H1 (cell line): ENCODE measurements around the gene CASP5. TPM values are rescaled to one million over a fixed set of nuclear protein-coding genes. Genes with fewer than 3 reads are reported as not detected.

ENCODE experiments used
- POLR2AphosphoS5 ChIP-seq: IDR thresholded peaks from 2 replicates; pipeline ENCODE4 v1.6.1; 2011; ENCODE audit warnings: low read depth, low read length
- TBP ChIP-seq: IDR thresholded peaks from 2 replicates; pipeline ENCODE4 v1.6.1; 2011; ENCODE audit warnings: low read depth, low read length, improper control_type of control experiment
- polyA plus RNA-seq, 7 experiments: library from polyadenylated mRNA; depleted of rRNA in 3 of 7; stranded (reverse) in 5 of 7; unstranded in 2 of 7; fragments of >200 nt in 5 of 7; fragments of 200-250 nt in 2 of 7; gene quantifications; 1 replicate in 5 of 7; 2 replicates in 1 of 7; 4 replicates in 1 of 7; pipeline versions ENCODE4 v1.2.1 to v1.2.3, GENCODE V29; 2011 to 2013; ENCODE audit warnings: missing spikeins in 2 of 7, mixed read lengths in 2 of 7
- total RNA-seq: library from RNA; stranded (reverse); fragmentation: NEBNext Ultra II Directional; extraction: Animal tissue kit (Norgen Biotek cat#: 25700); gene quantifications from 2 replicates; pipeline ENCODE4 v1.2.1, GENCODE V29; 2021
- TF ChIP-seq, protein P1 (sequence below): fragments of 300-600 bp; sonication (generic); IDR thresholded peaks from 2 replicates; pipeline ENCODE4 v1.7.1; 2012; ENCODE audit warnings: low read length, moderate library complexity, mild to moderate bottlenecking, inconsistent platforms; ENCODE audit not compliant: insufficient replicate concordance

Gene CASP5
- total and polyA plus RNA-seq, 2 of the 8 experiments (the other 6 are each of a cell fraction or from before 2014, with no cell fraction given): not detected

DNA sequence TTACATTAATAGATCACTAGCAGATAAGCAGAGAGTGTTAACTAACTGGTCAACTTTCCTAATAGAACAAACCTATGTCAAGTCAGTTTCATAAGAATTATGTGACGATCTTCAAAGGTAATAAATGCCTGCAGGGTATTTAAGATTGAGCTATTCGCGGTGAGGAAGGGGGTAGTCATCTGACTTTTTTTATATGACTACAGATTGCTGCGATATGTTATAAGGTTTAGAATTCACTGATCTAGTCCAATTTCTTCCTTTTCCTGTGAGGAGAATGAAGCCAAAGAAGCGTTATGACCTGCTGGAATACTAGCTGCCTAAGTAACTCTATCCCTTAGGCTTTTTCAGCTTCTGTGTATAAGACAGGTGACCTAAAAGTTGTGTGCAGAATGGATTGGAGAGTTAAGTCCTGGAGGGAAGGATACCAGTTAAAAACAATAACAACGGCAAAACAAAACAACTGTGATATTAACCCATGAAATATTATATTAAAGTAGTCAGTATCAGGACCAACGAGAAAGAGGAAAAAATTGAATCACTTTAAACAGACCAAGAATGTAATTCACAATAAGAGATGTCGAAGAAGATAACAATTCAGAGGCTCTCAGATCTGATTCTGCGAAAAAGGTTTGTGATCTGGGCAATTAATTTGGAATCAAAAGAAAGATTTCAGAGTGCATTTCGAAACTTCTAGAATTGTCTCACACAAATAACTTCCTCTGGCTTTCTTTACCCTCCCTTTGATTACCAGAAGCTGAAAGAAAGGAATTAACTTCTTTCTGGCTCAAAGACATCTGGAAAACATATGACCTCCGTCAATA lies 55.2 kb downstream of the CASP5 start (continued):
- TF ChIP-seq, protein P1, sequence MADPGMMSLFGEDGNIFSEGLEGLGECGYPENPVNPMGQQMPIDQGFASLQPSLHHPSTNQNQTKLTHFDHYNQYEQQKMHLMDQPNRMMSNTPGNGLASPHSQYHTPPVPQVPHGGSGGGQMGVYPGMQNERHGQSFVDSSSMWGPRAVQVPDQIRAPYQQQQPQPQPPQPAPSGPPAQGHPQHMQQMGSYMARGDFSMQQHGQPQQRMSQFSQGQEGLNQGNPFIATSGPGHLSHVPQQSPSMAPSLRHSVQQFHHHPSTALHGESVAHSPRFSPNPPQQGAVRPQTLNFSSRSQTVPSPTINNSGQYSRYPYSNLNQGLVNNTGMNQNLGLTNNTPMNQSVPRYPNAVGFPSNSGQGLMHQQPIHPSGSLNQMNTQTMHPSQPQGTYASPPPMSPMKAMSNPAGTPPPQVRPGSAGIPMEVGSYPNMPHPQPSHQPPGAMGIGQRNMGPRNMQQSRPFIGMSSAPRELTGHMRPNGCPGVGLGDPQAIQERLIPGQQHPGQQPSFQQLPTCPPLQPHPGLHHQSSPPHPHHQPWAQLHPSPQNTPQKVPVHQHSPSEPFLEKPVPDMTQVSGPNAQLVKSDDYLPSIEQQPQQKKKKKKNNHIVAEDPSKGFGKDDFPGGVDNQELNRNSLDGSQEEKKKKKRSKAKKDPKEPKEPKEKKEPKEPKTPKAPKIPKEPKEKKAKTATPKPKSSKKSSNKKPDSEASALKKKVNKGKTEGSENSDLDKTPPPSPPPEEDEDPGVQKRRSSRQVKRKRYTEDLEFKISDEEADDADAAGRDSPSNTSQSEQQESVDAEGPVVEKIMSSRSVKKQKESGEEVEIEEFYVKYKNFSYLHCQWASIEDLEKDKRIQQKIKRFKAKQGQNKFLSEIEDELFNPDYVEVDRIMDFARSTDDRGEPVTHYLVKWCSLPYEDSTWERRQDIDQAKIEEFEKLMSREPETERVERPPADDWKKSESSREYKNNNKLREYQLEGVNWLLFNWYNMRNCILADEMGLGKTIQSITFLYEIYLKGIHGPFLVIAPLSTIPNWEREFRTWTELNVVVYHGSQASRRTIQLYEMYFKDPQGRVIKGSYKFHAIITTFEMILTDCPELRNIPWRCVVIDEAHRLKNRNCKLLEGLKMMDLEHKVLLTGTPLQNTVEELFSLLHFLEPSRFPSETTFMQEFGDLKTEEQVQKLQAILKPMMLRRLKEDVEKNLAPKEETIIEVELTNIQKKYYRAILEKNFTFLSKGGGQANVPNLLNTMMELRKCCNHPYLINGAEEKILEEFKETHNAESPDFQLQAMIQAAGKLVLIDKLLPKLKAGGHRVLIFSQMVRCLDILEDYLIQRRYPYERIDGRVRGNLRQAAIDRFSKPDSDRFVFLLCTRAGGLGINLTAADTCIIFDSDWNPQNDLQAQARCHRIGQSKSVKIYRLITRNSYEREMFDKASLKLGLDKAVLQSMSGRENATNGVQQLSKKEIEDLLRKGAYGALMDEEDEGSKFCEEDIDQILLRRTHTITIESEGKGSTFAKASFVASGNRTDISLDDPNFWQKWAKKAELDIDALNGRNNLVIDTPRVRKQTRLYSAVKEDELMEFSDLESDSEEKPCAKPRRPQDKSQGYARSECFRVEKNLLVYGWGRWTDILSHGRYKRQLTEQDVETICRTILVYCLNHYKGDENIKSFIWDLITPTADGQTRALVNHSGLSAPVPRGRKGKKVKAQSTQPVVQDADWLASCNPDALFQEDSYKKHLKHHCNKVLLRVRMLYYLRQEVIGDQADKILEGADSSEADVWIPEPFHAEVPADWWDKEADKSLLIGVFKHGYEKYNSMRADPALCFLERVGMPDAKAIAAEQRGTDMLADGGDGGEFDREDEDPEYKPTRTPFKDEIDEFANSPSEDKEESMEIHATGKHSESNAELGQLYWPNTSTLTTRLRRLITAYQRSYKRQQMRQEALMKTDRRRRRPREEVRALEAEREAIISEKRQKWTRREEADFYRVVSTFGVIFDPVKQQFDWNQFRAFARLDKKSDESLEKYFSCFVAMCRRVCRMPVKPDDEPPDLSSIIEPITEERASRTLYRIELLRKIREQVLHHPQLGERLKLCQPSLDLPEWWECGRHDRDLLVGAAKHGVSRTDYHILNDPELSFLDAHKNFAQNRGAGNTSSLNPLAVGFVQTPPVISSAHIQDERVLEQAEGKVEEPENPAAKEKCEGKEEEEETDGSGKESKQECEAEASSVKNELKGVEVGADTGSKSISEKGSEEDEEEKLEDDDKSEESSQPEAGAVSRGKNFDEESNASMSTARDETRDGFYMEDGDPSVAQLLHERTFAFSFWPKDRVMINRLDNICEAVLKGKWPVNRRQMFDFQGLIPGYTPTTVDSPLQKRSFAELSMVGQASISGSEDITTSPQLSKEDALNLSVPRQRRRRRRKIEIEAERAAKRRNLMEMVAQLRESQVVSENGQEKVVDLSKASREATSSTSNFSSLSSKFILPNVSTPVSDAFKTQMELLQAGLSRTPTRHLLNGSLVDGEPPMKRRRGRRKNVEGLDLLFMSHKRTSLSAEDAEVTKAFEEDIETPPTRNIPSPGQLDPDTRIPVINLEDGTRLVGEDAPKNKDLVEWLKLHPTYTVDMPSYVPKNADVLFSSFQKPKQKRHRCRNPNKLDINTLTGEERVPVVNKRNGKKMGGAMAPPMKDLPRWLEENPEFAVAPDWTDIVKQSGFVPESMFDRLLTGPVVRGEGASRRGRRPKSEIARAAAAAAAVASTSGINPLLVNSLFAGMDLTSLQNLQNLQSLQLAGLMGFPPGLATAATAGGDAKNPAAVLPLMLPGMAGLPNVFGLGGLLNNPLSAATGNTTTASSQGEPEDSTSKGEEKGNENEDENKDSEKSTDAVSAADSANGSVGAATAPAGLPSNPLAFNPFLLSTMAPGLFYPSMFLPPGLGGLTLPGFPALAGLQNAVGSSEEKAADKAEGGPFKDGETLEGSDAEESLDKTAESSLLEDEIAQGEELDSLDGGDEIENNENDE: no peak
- TF ChIP-seq TBP (no peak), POLR2AphosphoS5 (no peak)
- TF ChIP-seq, all 59 proteins: peak for 0
